DOHH2 (cell line): ENCODE measurements around the gene SERHL2.

Source experiments
- EZH2phosphoT487 ChIP-seq: fragments of 200-600 bp; sonication (generic); IDR thresholded peaks from 2 replicates; pipeline ENCODE4 v1.6.1; 2017; ENCODE audit warnings: borderline replicate concordance, mild to moderate bottlenecking, antibody characterized with exemption, low read length, moderate library complexity, mixed read lengths
- TF ChIP-seq, protein P1 (sequence below): fragments of 200-600 bp; sonication (generic); IDR thresholded peaks from one replicate; pipeline ENCODE4 v1.5.1; 2014; ENCODE audit warnings: antibody characterized with exemption, mild to moderate bottlenecking, low read depth, low read length; ENCODE audit not compliant: poor library complexity, severe bottlenecking

- TF ChIP-seq, protein P1, sequence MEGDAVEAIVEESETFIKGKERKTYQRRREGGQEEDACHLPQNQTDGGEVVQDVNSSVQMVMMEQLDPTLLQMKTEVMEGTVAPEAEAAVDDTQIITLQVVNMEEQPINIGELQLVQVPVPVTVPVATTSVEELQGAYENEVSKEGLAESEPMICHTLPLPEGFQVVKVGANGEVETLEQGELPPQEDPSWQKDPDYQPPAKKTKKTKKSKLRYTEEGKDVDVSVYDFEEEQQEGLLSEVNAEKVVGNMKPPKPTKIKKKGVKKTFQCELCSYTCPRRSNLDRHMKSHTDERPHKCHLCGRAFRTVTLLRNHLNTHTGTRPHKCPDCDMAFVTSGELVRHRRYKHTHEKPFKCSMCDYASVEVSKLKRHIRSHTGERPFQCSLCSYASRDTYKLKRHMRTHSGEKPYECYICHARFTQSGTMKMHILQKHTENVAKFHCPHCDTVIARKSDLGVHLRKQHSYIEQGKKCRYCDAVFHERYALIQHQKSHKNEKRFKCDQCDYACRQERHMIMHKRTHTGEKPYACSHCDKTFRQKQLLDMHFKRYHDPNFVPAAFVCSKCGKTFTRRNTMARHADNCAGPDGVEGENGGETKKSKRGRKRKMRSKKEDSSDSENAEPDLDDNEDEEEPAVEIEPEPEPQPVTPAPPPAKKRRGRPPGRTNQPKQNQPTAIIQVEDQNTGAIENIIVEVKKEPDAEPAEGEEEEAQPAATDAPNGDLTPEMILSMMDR, result peak; percentile 39
- no peak for TF ChIP-seq EZH2phosphoT487
Measured at GRCh38 chr22:42614312-42615091, 60.7 kb downstream of the SERHL2 start, which contains the start of gene POLDIP3.
